NCI-H345 treated with DMSO at 0.1 percent for 48 hours (cell line): Measurements from ENCODE around the gene APBB1.
"Not testable (repeated sequence)": the region's sequence is repeated elsewhere in the genome, so short reads cannot be mapped to it uniquely, and the experiment has no call there.

Experiments
- DNase-seq: peaks from one replicate; lab custom pipeline; 2025; ENCODE audit not compliant: unreplicated experiment; lab: John Stamatoyannopoulos, UW

APBB1 gene

DNA sequence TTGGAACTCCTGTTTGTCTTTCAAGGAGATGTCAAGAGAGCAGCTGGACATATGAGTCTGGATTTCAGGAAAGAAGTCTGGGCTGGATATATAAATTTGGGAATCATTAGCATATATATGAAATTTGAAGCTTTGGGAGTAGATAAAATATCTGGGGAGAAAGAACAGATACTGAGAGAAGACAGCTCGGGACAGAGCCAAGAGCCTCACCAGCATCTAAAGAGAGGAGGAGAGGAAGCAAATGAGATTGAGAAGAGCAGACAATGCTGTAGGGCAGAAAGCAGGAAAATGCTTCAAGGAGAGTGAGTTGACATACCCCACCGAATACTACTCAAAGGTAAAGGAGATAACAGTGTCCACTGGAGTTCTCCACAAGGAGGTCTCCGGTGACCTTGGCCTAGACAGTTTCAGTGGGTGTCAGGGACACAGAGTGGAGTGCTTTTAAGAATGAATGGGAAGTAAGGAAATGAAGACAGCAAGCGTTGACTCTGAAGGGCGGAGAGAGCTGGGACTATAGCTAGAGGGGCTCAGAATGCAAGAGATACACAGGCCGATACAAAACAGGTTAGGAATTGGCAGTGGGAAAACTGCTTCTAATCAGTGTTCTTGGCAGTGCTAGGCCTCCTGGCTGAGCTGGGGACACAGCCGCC is 862 bp downstream of the APBB1 start:
- DNase-seq, result no peak

DNA sequence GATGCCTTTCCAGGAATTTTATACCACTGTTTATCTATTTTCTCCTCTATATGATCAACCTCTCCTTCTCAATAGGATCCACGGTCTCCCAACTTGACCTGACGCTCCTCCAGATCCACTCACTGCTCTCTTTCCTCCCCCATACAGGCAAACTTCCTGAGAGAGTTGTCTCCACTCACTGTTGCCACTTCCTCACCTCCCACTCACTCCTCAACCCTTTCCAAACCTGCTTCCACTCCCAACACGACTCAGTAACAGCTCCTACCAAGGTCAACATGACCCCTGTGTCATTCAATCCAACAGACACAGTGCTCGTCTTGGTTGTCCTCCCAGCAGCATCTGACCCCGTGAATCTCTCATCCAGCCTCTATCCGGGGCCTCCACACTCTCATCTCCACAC is 3.1 kb downstream of the APBB1 start:
- no peak for DNase-seq

DNA sequence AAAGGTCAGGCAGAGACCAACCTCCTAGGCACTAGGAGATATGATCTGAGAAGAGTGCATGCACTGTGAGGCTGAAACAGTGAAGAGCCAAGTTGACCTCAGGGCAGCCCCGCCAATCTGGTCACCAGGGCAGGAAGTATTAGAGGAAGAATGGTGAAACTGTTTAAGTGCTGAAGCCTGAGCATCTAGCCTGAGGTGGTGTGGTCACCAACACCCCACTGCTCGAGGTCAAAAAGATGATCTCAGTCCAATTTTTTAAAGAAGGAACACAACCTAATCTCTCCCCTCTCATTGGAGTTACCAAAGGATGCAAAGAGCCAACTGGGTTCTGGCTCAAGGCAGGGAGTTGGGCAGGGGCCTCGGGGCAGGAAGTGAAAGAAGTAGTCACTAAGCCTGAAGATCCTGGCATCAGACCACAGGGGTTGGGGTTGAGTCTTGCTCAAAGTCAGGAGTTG is 4.0 kb downstream of the APBB1 start:
- no peak for DNase-seq

DNA sequence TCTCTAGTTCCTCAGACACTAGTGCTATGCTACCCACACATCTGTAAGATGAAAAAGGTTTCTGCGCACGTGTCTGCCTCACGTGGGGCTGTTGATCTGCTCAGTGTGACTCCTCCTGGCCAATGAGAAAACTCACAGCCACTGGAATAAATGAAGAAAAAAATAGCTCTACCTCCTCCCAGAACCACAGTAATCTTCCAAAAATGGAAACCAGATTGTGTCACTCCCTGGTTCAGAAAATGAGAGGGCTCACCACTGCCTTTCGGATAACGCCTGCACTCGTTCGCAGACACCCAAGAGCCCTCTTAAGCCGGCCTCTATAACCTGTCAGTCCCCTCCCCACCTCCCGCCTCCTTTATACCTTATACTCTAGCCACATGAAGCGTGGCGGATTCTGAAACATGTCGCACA is 5.1 kb downstream of the APBB1 start:
- DNase-seq, result no peak

DNA sequence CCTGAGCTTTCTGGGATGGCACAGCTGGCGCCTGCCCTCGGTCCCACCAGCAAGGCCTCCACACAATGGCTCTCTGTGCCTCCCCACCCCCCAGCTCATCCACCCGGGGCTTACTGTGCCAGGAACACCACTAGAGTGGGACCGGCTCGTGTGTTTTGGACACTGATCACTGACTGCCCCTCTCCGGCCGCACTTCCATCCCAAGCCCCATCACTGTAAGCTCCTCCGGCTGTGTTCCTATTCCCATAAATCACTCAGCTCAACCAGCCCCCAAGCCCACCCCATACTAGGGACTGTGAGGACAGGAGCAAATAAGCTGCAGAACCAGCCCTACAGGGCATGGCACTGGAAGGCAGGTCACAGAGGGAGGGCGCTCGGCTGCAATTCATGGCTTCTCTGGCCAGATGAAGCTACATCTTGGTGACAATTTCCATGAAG is 7.3 kb downstream of the APBB1 start:
- no peak for DNase-seq

DNA sequence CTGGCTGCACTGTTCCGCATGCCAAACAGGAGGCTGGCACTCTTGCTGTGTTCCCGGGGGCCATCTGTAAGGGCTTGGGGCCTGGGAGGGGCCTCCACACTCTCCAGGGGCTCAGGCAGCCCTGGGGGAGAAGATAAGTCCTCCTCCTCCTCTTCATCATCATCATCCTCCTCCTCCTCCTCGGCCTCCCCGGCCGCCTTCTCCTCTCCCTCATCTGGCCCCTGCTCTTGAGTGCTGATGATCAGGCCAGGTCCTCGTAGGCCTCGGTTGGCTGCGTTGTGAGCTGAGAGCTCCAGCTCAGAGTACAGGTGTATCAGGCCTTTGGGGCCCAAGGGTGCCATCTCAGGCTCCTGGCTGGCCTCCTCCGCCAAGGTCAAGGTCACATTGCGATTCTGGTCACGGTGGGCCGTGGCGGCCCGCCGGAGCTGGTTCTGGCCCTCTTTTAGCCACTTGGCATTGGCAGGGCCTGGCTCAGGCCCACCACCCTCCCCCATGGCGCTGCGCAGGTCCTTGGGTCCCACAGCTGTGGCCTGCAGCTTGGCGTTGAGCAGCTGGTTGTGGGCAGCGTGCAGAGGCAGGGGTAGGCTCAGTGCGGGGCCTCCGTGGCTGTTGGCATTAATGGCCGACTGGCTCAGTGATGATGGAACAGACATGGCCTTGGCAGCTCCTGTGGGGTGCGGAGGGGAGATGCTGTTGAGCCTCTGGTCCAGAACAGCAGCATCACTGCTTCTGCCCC is 8.0 kb downstream of the APBB1 start:
- no peak for DNase-seq

DNA sequence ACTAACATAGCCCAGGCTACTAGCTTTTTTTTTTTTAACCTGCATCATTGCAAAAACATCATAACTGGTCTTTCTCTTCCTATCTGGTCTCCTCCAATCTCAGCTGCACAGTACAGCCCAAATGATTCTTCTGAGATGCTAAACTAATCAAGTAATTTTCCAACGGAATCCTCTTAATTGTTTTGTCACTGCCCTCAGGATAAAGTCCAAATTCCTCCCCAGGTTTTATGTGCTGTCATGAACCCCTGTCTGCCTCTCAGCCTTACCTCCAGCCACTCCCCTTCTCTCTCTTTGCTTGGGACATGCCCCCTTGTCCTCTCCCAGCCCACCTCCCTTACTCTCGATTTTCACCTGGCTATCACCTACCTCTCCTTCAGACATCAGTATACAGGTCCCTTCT is 12.5 kb downstream of the APBB1 start:
- no peak for DNase-seq

DNA sequence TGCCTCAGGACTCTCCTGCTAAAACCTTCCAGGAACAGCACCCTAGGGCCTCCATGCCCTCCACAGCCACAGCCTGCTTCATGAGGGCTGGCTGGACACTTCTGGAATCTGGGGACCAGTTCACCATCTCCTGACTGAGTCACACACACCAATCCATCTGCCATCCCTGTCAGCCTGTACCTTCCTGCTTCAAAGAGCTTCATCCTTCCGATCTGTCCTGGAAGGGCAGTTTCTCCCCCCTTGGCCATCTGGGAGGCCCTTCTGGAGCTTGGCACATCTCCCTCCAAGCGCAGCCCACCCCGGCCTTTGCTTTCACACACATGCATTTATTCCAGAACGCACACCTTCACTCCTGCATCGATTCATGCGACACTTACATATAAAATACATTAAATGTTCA is 13.0 kb downstream of the APBB1 start:
- DNase-seq, result no peak

DNA sequence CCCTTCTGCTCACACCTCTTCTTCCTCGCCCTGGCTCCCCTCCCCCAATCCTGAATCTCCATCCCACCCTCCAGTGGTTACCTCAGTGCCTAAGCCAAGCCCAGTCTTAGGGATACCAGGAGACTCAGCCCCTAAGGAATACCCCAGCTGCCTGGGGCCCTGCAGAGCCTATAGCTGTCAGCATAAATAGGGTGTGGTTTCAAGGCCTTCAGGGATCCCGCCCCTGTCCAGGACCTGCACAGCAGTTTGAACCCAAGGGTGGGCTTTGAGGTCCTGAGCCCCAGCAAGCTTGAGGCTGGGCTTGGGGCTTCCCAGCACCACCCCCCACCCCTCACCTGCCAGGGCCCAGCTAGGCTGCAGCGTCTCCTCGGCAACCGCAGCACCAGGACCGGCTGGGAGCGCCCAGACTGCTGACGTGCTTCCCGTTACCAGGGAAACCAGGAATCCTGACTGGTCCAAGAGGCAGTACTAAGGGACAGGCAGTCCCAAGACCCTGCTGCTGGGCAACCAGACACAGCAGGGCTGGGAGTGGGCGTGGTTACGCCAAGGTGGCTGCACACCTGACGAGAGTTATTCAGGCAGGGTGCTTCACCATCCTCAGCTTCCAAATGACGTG is 13.7 kb downstream of the APBB1 start:
- DNase-seq, result no peak

DNA sequence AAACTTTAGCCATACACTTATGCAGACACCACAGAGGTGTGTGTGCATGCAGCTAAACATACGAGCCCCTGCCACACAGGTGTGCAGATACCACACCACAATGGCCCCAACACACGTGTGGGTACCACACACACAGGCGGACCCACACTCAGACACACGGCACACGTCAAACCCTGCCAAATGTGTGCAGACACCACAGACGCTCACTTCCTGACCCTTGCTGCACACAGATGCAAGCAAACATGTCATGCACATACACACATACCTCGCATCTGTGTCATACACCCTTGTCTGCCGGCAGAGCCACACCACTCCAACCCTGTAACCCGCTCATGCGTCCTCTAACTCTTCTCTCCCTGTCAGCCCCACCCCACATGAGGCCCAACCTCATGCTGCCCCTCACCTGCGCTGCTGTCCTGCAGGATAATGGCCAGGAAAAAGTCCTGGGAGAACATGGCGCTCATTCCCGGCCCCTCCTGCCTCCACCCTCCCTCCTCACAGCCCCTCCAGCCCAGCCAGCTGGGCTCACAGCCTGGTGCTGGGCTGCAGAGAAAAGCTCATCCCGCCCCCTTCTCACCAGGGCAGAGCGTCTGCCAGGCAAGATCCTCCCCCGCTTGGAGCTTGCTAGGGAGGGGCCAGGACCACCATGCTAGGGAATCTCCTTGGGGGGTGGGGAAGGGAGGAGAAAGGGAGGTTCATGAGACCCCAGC is 14.4 kb downstream of the APBB1 start:
- no peak for DNase-seq

DNA sequence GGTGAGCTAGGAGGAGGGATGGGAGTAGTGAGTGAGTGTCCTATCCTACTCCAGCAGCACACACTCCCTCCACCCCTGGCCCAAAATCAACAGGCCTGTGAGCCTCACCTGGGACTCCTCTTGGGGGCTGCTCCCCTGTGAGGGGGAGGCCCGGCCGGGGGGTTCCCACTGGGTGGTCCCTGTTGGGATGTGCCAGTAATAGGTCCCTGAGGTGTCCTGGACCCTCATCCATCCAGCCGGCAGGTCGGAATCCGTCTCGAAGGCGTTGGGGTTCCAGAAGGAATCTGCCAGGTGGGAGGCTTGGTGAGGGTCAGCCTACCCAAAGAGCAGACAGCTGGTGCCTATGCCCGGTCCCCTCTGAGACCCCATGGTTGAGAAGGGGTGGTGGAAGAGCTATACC is 15.4 kb downstream of the APBB1 start:
- no peak for DNase-seq

DNA sequence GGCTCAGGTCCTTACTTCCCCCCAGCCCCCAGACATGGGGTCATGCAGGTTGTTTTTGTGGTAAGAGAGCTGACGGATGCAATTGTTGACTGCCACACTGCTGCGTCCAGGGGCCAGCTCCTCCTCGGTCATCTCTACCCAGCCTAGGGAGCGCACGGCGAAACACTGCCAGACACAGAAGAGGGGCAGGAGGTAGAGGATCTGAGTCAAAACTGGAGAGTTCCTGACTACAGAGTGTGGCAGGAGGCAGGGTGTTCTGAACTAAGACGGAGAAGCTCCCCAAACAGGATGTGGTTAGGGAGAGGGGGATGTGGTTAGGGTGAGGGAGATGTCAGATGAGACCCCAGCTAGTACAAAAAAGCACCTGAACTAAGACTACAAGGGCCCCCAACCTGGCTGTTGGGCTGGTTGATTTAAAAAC is 16.3 kb downstream of the APBB1 start:
- DNase-seq, result no peak

DNA sequence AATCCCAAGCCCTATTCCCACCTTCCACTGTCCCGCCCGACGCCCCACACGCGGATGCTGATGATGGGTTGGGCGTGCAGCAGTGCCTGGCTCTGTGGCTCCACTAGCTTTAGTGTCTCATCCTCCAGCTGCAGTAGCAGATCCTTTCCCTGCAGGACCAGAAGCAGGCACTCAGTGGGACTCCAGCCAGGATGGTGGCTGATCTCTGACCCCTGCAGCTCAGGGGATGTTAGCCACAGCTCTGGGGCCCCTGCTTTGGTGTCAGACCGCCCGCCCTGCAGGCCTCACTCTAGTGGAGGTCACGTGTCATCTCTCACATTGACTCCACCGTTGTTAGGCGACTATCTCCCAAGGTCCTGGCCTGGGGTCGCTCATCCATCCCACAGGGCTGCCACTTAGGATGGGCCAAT is 16.8 kb downstream of the APBB1 start:
- DNase-seq, result no peak

DNA sequence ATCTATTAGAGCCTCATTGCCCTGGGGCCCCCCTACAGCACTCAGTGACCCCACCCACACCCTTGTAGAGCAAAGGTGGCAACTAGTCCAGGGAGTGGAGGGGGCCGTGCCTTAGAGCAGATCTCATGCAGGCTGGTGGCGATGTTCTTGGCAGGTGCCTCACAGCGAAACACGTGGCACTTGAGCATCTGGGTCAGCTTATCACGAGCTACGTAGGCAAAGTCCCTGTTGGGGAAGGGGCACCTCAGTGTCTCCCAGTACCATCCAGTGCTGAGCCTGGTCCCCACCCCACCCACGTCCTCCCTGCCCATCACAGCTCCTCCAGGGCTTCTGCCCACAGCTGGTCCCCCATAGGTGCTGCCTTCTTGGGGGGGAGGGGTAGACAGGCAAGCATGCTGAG is 17.4 kb downstream of the APBB1 start:
- no peak for DNase-seq

DNA sequence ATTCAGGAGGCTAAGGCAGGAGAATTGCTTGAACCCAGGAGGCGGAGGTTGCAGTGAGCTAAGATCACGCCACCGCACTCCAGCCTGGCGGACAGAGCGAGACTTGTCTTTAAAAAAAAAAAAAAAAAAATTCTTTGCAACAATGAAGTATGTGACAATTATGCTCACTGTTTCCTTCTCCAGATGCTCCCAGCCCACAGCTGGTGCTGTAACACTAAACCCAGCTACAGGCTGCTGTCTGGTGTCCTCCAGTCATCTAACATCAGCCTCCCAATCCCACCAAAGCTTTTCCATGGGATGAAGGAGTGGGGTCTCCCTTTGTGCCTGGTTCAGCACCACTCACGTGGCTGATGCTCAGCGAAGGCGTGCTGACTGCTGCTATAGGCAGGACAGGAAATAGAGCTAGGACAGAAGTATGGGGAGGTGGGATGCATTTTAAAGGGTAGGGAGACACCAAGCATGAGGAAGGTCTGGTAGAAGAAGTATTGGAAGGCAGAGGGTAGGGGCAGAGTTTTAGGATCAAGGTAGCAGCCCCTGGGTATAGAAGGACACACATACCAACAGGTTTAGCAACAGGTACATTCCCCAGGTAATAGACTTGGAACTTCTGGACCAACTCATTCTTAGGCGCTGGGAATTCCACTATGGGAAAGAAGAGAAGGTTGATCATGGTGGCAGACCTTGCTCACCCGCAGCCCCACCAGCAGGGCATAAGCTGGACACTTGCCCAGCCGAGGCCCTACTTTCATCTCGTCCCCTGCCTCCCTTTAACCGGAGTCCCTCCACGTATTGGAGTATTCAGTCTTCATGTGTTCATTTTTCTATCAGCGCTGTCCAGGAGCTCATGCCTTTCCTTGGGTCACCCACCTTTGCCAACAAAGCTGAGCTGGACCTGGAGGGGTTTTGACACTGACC is 18.2 kb downstream of the APBB1 start:
- no peak for DNase-seq

DNA sequence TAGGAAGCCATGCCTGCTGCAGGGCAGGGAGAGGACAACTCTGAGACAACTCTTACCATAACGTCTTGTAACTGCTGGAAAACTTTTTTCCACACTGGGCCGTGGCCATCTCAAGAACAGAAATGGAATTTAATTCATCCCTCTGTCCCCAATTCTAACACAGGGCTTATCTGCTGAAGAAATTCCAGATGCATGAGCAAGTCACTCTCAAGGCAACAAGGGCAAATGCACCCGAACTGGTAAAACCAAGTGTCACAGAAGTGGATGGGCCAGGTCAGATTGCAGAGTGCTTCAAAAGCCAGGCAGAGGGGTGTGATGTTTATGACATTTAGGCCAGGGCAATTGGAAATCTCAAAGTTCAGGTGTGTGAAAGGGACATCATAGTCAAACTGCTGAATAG is 21.3 kb downstream of the APBB1 start:
- DNase-seq, result no peak

DNA sequence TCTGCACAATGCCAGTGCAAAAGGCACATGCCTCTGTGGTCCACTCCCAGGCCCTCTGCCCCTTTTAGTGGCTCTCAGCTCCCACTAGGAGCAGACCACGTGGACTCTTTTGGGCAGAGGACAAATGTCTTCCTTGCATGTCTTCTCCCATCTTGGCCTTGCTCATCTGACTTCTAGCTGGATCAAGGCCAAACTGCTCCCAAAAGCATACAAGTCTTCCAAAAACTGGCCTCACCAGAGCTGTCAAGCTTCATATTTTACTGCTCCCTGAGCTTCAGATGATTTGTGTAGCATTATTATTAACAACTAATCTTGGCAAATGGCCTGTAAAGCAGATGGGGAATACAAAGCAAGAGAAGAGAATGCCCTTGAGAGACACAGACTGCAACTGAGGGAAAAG is 21.7 kb downstream of the APBB1 start:
- no peak for DNase-seq

DNA sequence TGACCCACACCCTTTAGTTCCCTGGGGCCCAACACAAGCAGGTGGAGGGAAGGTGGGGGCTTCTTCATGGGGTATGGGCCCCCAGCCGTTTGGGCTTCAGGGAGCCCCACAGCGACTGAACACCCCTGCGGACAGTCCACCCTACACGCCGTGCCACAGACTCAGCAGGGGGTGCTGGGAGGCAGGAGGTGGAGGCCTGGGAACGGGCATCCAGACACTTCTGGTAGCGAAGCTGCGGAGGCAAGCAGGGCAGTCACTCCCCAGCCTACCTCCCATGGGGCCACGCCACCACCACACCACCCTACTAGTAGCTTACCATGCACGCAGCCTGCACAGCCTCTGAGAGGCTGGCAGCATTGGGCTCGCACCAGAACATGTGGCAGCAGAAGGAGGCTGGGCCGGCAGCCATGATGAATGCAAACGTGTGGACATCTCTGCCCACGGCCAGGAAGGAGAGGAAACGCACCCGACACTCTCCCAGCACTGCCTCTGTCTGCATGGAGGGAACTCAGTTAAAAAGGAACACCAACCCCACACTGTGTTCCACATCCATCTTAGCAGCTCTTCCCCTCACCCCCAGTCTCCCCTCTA is 23.3 kb downstream of the APBB1 start:
- no peak for DNase-seq

DNA sequence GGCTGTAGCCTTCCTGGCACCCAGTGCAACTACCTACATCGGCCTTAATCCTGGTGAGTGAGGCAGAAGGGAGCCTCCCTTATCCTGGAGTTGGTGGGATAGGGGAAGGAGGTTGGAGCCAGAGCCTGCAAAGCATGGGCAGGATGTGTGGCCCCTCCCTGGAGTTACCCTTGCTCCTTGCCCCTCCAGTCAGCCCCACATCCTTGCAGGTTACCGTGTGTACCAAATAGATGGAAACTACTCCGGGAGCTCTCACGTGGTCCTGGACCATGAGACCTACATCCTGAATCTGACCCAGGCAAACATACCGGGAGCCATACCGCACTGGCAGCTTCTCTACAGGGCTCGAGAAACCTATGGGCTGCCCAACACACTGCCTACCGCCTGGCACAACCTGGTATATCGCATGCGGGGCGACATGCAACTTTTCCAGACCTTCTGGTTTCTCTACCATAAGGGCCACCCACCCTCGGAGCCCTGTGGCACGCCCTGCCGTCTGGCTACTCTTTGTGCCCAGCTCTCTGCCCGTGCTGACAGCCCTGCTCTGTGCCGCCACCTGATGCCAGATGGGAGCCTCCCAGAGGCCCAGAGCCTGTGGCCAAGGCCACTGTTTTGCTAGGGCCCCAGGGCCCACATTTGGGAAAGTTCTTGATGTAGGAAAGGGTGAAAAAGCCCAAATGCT is 24.8 kb downstream of the APBB1 start:
- no peak for DNase-seq

DNA sequence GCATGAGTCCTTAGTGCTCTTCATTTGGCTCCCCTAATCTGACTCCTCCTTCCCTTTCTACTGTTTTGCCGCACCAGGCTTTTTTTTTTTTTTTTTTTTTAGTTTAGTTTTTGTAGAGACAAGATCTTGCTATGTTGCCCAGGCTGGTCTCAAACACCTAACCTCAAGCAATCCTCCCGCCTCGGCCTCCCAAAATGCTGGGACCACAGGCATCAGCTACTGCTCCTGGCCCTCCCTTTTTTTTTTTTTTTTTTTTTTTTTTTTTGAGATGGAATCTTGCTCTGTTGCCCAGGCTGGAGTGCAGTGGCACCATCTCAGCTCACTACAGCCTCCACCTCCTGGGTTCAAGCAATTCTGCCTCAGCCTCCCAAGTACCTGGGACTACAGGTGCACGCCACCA is 26.6 kb downstream of the APBB1 start:
- not testable (repeated sequence) for DNase-seq
